NCI-H1694 (cell line): Measurements from ENCODE around the gene MED13L.
A peak's percentile ranks its signal among the peaks of the same experiment; 100 is the strongest.

Experiments
- DNase-seq: peaks from one replicate; lab custom pipeline; 2025; lab: John Stamatoyannopoulos, UW

Gene MED13L

GRCh38 chr12:116180448-116180847, 97.0 kb downstream of the MED13L start:
- DNase-seq, result no peak

GRCh38 chr12:116179384-116179783, 98.1 kb downstream of the MED13L start:
- DNase-seq, result no peak

- no peak for DNase-seq
Measured at GRCh38 chr12:116177017-116177416, 100.5 kb downstream of the MED13L start.

GRCh38 chr12:116174904-116175303, 102.6 kb downstream of the MED13L start:
- DNase-seq, result no peak

GRCh38 chr12:116174006-116174405, 103.5 kb downstream of the MED13L start:
- no peak for DNase-seq

GRCh38 chr12:116172224-116172849, 105.2 kb downstream of the MED13L start:
- no peak for DNase-seq

- DNase-seq, result no peak
Measured at GRCh38 chr12:116171549-116171948, 105.9 kb downstream of the MED13L start.

DNA sequence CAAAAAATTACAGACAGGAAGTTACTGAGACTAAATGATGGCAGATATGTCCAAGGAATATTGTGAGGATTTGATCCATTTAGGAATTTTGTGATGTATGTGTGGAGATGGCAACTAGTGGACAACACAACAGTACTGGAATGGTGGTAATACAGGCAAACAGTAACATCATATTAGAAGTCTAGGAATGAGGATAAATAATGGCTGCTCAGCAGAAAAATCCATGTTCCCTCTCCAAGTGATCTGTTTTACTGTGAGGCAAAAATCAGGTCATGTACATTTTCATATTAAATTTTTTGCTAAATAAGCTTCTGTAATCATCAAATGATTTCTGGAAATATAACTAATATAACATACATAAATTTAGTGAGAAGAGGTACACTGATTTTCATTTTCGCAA, 108.4 kb downstream of the MED13L start:
- DNase-seq, result no peak

DNA sequence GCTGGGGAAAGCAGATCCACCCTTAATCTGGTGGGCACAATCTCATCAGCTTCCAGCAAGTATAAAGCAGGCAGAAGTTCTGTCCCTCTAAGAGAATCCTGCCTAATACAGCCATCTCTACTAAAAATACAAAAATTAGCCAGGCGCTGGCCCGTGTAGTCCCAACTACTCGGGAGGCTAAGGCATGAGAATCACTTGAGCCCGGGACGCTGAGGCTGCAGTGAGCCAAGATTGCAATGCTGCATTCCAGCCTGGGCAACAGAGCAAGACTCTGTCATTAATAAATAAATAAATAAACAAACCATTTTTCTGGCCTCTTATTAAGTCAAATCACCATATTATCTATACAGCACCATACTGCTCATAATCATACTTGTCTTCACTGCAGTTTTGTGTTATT, 111.2 kb downstream of the MED13L start:
- DNase-seq, result no peak

- no peak for DNase-seq
Measured at GRCh38 chr12:116165036-116165425, 112.5 kb downstream of the MED13L start.

- DNase-seq, result no peak
Measured at GRCh38 chr12:116164250-116165035, 113.0 kb downstream of the MED13L start.

- no peak for DNase-seq
Measured at GRCh38 chr12:116162071-116162470, 115.4 kb downstream of the MED13L start.

- DNase-seq, result no peak
Measured at GRCh38 chr12:116161588-116161987, 115.9 kb downstream of the MED13L start.

GRCh38 chr12:116160883-116161458, 116.5 kb downstream of the MED13L start:
- no peak for DNase-seq

GRCh38 chr12:116160231-116160630, 117.3 kb downstream of the MED13L start:
- DNase-seq, result no peak

- DNase-seq, result no peak
Measured at GRCh38 chr12:116159593-116160200, 117.8 kb downstream of the MED13L start.

GRCh38 chr12:116159175-116159574, 118.3 kb downstream of the MED13L start:
- peak; percentile 18 for DNase-seq

DNA sequence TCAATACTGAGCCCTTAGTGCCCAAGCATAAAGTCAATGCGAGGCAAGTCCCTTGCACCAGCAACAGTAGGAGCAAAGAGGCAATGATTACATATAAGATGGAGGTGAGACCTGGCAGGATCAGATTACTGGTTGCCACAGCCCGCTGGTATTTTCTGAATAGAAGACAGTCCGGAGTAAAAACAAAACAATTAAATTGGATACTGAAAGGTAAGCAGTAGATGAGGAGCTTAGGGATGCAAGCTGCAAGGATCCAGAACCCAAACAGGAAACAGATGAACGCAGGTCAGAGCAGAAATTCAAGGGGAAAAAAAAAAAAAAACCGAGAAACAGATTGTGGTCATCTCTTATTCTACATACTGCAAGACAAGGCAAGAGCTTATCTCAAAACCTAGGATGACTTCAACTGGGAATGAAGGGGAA, 119.6 kb downstream of the MED13L start:
- DNase-seq, result no peak

DNA sequence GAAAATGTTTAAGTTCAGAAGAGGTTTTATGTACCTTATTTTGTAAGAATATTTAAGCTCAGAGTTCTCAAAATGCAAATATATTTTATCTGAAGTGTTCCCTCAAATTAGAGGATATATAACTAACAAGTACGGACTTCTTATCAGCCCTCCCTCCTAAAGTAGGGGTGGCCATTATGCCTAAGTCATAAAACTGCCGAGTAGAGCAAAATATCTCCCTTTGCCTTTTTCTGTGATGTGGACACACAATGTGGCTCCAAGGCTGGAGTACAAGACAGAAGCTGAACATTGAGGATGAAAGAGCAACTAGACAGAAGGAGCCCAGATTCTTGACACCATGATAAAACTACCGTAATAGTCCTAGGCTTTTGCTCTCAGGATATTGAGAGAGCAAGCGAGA, 120.9 kb downstream of the MED13L start:
- no peak for DNase-seq

DNA sequence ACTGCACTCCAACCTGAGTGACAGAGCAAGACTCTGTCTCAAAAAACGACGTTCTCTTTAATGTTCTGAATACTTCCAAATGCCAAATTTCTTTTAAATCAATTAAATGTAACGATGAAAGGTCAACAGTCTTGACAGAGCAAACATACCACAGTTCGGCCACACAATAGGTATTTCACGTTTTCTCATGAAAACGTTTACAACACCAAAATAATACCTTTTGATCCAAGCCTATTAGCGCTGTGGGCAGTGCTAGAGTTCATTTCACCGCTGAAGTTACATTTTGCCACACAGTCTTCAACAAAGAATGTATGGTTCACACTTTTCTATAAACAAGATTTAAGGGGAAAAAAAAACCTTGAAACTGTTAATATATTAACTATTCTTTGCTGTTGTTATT, 122.1 kb downstream of the MED13L start:
- no peak for DNase-seq

GRCh38 chr12:116153983-116154382, 123.5 kb downstream of the MED13L start:
- no peak for DNase-seq

GRCh38 chr12:116153113-116153512, 124.4 kb downstream of the MED13L start:
- no peak for DNase-seq

- no peak for DNase-seq
Measured at GRCh38 chr12:116152268-116152667, 125.2 kb downstream of the MED13L start.
